KMS-11 (cell line): ENCODE measurements around the gene AICDA.

Experiments used
- H2AFZ ChIP-seq: fragments of 200-600 bp; sonication (generic); 2 replicates; pipeline ENCODE4 v1.6.1; 2016; ENCODE audit warnings: antibody characterized with exemption, mixed run types, low read depth
- H3K27ac ChIP-seq: fragments of 200-600 bp; sonication (generic); 2 replicates; pipeline ENCODE4 v1.6.1; 2016; ENCODE audit warnings: mild to moderate bottlenecking, mixed run types
- H3K27me3 ChIP-seq: fragments of 200-600 bp; sonication (generic); 2 replicates; pipeline ENCODE4 v1.6.1; 2017; ENCODE audit warnings: mild to moderate bottlenecking, low read depth, mixed run types, moderate library complexity; ENCODE audit not compliant: insufficient read depth
- H3K36me3 ChIP-seq: fragments of 200-600 bp; sonication (generic); 2 replicates; pipeline ENCODE4 v1.6.1; 2017; ENCODE audit warnings: mild to moderate bottlenecking, mixed run types; ENCODE audit not compliant: insufficient read depth
- H3K4me1 ChIP-seq: fragments of 200-600 bp; sonication (generic); 2 replicates; pipeline ENCODE4 v1.6.1; 2016; ENCODE audit warnings: mild to moderate bottlenecking, low read depth, mixed run types; ENCODE audit not compliant: poor library complexity, severe bottlenecking
- H3K4me2 ChIP-seq: fragments of 200-600 bp; sonication (generic); 2 replicates; pipeline ENCODE4 v1.7.0; 2016; ENCODE audit warnings: mild to moderate bottlenecking, mixed run types
- H3K4me3 ChIP-seq: fragments of 200-600 bp; sonication (generic); IDR thresholded peaks from 2 replicates; pipeline ENCODE4 v1.6.1; 2017; ENCODE audit warnings: low read depth, low read length, mixed read lengths; ENCODE audit not compliant: insufficient read depth
- H3K79me2 ChIP-seq: fragments of 200-600 bp; sonication (generic); 2 replicates; pipeline ENCODE4 v1.6.1; 2016; ENCODE audit warnings: low read depth, mixed run types; ENCODE audit not compliant: insufficient read depth
- H3K9ac ChIP-seq: fragments of 200-600 bp; sonication (generic); 2 replicates; pipeline ENCODE4 v1.6.1; 2016; ENCODE audit warnings: mild to moderate bottlenecking, mixed run types
- H4K20me1 ChIP-seq: fragments of 200-600 bp; sonication (generic); 2 replicates; pipeline ENCODE4 v1.6.1; 2016; ENCODE audit warnings: mild to moderate bottlenecking, mixed run types; ENCODE audit not compliant: insufficient read depth
- CTCF ChIP-seq: fragments of 200-600 bp; sonication (generic); conservative IDR thresholded peaks from 2 replicates; pipeline ENCODE4 v1.6.1; 2017; ENCODE audit warnings: low read depth, mild to moderate bottlenecking, antibody characterized with exemption, low read length, moderate library complexity, mixed read lengths

The AICDA gene

GRCh38 chr12:8563356-8563755 is 49.3 kb downstream of the AICDA start:
- no peak overlapping the region for H3K4me2 ChIP-seq
- H2AFZ ChIP-seq = no peak overlapping the region
- H3K4me1 ChIP-seq = no peaks in the 10 kb centered on the region
- H3K79me2 ChIP-seq = no peaks in the 10 kb centered on the region
- H4K20me1 ChIP-seq = no peaks in the 10 kb centered on the region
- no peak overlapping the region for H3K27ac ChIP-seq
- no peak overlapping the region for H3K9ac ChIP-seq
- H3K36me3 ChIP-seq = no peaks in the 10 kb centered on the region
- no peak overlapping the region for H3K4me3 ChIP-seq
- no peak for TF ChIP-seq CTCF
- H3K27me3 ChIP-seq = no peaks in the 10 kb centered on the region

- TF ChIP-seq CTCF = no peak; the same call in 1 of the 2 replicates
- H3K4me2 ChIP-seq = no peak overlapping the region
- no peaks in the 10 kb centered on the region for H3K36me3 ChIP-seq
- H3K9ac ChIP-seq = no peak overlapping the region
- no peak overlapping the region for H3K27ac ChIP-seq
- H3K79me2 ChIP-seq = no peaks in the 10 kb centered on the region
- no peak overlapping the region for H3K4me3 ChIP-seq
- no peaks in the 10 kb centered on the region for H4K20me1 ChIP-seq
- H3K4me1 ChIP-seq = no peaks in the 10 kb centered on the region
- no peak overlapping the region for H2AFZ ChIP-seq
- H3K27me3 ChIP-seq = no peaks in the 10 kb centered on the region
Measured at GRCh38 chr12:8562310-8562709, 50.3 kb downstream of the AICDA start.

- Histone ChIP-seq H4K20me1 (no peaks in the 10 kb centered on the region), H3K27ac (no peak overlapping the region), H3K4me3 (no peak overlapping the region), H3K9ac (no peak overlapping the region), H3K36me3 (no peaks in the 10 kb centered on the region), H3K4me2 (no peak overlapping the region), H3K79me2 (no peaks in the 10 kb centered on the region), H2AFZ (no peak overlapping the region), H3K27me3 (no peaks in the 10 kb centered on the region), H3K4me1 (no peaks in the 10 kb centered on the region)
- no peak for TF ChIP-seq CTCF
Measured at GRCh38 chr12:8561011-8561410, 51.6 kb downstream of the AICDA start.

- Histone ChIP-seq H3K79me2 (no peaks in the 10 kb centered on the region), H3K4me1 (no peaks in the 10 kb centered on the region), H3K4me2 (no peak overlapping the region), H2AFZ (no peak overlapping the region), H4K20me1 (no peaks in the 10 kb centered on the region), H3K36me3 (no peaks in the 10 kb centered on the region), H3K27ac (no peak overlapping the region), H3K4me3 (no peak overlapping the region), H3K27me3 (no peaks in the 10 kb centered on the region), H3K9ac (no peak overlapping the region)
- no peak for TF ChIP-seq CTCF
Measured at GRCh38 chr12:8559676-8560075, 53.0 kb downstream of the AICDA start.
